K562 (cell line): Measurements from ENCODE around the gene PDE4D.

ENCODE experiments used
- BRD9 ChIP-seq: fragments of 450-650 bp; IDR thresholded peaks from 2 replicates; pipeline ENCODE4 v1.6.1; 2018; ENCODE audit warnings: low read depth; ENCODE audit not compliant: partially characterized antibody
- CHD1 ChIP-seq: fragments of 200-600 bp; sonication (generic); IDR thresholded peaks from one replicate; pipeline ENCODE4 v1.6.1; 2012; ENCODE audit warnings: mild to moderate bottlenecking, moderate library complexity, low read length, inconsistent platforms
- GABPA ChIP-seq: fragments of 200-800 bp; sonication (Bioruptor generic); conservative IDR thresholded peaks from 2 replicates; pipeline ENCODE4 v1.6.1; 2016; ENCODE audit warnings: low read depth, missing genetic modification characterization, missing compliant biosample characterization
- KAT2B ChIP-seq: IDR thresholded peaks from one replicate; pipeline ENCODE4 v1.6.1; 2012; ENCODE audit warnings: low read depth, mild to moderate bottlenecking, control low read depth, inconsistent platforms, low read length, moderate library complexity
- MEF2A ChIP-seq: IDR thresholded peaks from 2 replicates; pipeline ENCODE4 v1.6.1; 2011; ENCODE audit warnings: low read depth, mild to moderate bottlenecking, low read length, moderate library complexity; ENCODE audit not compliant: control insufficient read depth
- POLR2A ChIP-seq: fragments of 450-650 bp; conservative IDR thresholded peaks from 2 replicates; pipeline ENCODE4 v1.6.1; 2016
- SP1 ChIP-seq: sonication (generic); formaldehyde crosslinking; IDR thresholded peaks from 2 replicates; pipeline ENCODE4 v1.8.1; 2022; ENCODE audit warnings: mild to moderate bottlenecking, missing genetic modification reagents

GRCh38 chr5:59607138-59607765, 286.3 kb downstream of the PDE4D start:
- no peak for TF ChIP-seq GABPA (tag)
- TF ChIP-seq BRD9, result no peak
- no peak for TF ChIP-seq CHD1
- TF ChIP-seq MEF2A, result no peak
- no peak for TF ChIP-seq POLR2A
- no peak for TF ChIP-seq KAT2B
- TF ChIP-seq SP1, result no peak
